GM18858 (cell line): ENCODE measurements around the gene NADSYN1.
"Not testable (repeated sequence)": the region's sequence is repeated elsewhere in the genome, so short reads cannot be mapped to it uniquely, and the experiment has no call there.

Experiments
- ATAC-seq: cut with Tn5 transposase; IDR thresholded peaks from one replicate; pipeline ENCODE4 v1.9.1; 2021; ENCODE audit not compliant: unreplicated experiment

NADSYN1 gene

GRCh38 chr11:71453037-71453917, at the start of gene NADSYN1:
Gene NADSYN1 (plus strand): TSS chr11:71453203. CDS start chr11:71453297, 94 bp downstream.
- ATAC-seq, result no peak

GRCh38 chr11:71404209-71404608, 48.8 kb upstream of the NADSYN1 start:
- ATAC-seq, result no peak

DNA sequence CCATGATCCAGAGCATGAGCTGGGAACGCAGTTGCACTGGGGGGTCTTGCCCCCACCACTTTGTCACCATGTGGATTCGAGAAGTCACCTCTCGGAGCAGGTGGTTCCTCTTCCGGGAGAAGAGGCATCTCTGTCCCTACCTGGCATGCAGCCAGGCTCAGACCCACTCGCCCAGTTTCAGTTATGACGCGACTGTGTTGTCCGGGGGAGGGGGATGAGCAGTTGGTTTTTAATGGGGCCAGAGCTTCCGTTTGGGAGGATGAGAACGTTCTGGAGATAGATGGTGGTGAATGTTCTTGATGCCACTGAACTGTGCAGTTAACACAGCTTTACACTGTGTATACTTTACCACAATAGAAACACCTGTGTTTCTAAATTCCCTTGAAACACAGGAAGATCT, 46.3 kb upstream of the NADSYN1 start:
- no peak for ATAC-seq

DNA sequence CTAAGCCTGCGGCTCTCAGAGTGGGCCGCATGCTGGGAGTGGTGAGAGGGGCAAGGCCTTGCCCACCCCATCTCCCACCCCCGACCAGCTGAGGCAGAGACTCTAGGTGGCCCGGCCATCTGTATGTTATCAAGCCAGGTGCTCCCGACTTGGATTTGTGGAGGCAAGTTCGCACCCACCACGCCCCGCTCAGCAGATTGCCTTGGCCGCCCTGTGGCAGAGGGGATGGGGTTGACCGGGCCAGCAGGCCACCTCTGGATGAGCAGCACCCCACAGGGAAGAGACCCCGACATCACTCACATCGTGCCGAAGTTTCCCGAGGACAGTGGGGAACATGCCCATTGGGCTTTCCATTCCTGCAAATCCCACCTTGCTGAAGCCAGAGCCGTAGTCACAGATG, 45.6 kb upstream of the NADSYN1 start:
- no peak for ATAC-seq

DNA sequence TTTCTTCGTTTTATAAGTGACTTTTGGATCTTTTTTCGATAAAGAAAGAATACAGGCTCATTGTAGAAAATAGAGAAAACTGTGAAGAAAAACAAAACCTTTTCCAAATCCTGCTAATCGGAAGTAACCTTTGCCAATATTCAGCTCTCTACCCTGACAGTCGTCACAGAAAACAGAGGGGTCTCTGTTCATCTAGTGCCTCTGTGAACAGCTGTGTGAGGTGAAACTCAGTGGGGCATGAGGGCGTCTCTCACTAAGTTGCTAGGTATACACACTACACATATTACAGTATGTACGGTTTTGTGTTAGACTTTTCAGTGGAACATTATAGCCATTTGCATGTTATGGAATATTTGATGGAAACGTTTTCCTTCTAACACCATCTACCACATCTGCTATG, 44.2 kb upstream of the NADSYN1 start:
- ATAC-seq, result no peak

DNA sequence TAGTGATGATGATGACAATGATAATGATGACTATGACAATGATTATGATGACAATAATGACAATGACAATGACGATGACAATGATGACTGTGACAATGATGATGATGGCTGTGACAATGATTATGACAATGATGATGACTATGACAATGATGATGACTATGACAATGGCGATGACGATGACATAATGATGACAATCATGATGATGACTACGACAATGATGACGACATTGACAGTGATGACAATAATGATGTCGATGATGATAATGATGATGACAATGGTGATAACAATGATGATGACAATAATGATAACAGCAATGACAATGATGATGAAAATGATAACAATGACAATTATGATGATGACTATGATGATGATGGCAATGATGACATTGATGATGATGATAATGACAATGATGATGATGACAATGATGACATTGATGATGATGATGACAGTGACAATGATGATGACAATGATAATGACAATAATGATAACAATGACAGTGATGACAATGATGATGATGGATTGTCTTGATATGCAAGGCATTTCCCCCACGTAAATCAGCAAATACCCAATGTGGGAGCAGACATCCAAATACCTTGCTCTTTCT, 42.5 kb upstream of the NADSYN1 start:
- no peak for ATAC-seq

- ATAC-seq, result no peak
Observed at GRCh38 chr11:71414645-71415044, 38.4 kb upstream of the NADSYN1 start.

- ATAC-seq, result no peak
Observed at GRCh38 chr11:71418643-71419042, 34.4 kb upstream of the NADSYN1 start.

GRCh38 chr11:71420455-71421241, 32.4 kb upstream of the NADSYN1 start:
- no peak for ATAC-seq

DNA sequence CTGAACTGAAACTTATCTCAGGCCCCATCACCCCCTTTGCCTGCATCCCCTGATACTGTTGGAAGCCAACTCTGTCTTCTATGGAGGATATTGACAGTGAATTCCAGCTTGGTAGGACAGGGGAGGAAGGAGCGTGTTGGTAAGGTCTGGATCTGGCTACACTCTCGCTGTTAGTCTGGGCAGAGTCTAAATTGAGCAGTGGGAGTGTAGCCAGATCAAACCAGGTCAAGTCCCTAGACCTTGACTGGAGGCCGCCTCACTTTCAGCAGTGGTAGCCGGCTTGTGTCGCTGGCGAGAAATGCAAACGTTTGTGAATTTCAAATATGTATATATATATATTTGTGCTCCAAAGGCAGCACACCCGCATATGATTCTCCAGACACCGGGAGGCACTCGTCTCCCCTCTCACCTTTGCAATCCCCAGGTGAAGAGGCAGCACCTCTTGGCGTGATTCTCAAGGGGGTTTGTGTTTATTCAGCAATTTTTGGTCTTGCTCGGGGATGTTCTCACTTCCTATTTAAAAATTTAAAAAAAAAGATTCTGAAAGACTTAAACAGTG, 31.5 kb upstream of the NADSYN1 start:
- no peak for ATAC-seq

DNA sequence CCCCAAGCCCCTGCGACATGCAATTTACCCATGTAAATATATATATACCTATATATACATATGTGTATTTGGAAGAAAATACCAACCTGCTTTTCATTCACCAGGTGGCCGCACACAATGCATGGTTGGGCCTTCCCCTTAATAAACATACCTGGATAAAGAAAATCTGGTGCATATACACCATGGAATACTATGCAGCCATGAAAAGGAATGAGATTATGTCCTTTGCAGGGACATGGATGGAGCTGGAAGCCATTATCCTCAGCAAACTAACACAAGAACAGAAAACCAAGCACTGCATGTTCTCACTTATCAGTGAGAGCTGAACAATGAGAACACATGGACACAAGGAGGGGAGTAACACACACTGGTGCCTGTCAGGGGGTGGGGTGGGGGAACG, 30.7 kb upstream of the NADSYN1 start:
- ATAC-seq, result not testable (repeated sequence)

DNA sequence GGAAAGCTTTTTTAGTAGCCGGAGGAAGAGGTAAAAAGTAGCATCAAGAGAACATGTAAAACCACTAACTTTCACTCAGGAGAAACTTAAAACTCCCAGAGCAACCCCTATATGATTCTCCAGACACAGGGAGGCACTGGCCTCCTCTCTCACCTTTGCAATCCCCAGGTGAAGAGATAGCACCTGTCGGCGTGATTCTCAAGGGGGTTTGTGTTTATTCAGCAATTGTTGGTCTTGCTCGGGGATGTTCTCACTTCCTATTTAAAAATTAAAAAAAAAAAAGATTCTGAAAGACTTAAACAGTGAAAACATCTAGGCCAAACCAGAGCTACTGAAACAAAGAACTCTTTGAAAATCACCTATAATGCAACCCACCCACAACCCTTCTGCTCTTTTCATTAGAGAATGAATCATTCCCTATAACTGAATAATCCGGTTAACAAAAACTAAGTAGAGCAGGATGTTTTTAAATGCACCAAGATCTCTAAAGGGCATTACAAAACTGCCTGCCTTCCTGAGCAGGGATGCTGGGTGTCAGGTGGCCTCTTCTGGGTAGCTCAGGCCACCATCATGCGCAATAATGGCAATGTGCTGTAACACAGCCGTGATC, 29.7 kb upstream of the NADSYN1 start:
- ATAC-seq, result no peak

- ATAC-seq, result no peak
Observed at GRCh38 chr11:71425409-71425808, 27.6 kb upstream of the NADSYN1 start.

- ATAC-seq, result no peak
Observed at GRCh38 chr11:71425860-71426259, 27.1 kb upstream of the NADSYN1 start.

- no peak for ATAC-seq
Observed at GRCh38 chr11:71426413-71426812, 26.6 kb upstream of the NADSYN1 start.

DNA sequence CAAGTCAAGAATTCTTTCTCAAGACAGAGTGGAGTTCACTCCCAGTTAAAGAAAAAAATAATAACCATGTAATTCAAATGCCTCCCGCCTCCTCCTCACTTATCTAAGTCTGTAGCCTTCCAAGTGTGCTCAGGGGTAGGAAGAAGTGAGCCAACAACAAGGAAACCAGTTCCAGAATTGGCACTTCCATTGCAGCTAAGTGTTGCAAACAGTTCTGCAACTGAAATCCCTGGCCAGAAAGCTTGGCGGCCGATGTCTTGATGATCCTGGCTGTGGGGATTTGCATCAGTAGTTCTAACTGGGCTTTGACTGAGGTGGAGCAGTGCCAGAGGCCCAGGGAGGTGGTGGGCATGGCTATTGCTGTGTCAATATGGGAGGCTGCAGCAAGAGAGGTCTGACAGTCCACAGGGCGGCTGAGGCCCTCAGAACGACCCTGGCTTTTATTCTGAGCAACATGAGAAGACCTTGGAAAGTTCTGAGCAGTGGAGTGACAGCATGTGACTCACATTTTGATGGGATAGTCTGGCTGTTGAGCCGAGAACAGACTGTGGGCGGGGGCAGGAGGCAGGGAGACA, 24.1 kb upstream of the NADSYN1 start:
- no peak for ATAC-seq

GRCh38 chr11:71429701-71430100, 23.3 kb upstream of the NADSYN1 start:
- ATAC-seq, result no peak

DNA sequence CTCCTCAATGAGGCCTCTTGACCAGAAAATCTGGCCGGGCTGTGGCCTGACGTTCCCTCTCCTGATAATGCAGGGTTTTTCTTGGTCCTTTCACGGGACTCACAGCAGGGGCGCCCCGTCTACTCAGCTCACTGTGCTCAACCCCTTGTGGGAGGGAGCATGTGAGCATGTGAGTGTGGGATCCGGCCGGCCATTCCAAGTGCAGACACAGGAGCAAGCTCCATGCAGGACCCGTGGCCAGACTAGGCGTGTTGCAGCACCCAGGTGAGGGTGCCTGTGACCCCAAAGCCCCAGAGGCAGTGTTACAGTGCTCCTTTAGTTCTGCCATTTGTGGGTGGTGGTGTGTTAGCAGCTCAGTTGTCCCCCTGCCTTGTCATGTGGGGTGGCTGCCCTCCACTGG, 22.8 kb upstream of the NADSYN1 start:
- no peak for ATAC-seq

GRCh38 chr11:71431271-71431670, 21.7 kb upstream of the NADSYN1 start:
- no peak for ATAC-seq

DNA sequence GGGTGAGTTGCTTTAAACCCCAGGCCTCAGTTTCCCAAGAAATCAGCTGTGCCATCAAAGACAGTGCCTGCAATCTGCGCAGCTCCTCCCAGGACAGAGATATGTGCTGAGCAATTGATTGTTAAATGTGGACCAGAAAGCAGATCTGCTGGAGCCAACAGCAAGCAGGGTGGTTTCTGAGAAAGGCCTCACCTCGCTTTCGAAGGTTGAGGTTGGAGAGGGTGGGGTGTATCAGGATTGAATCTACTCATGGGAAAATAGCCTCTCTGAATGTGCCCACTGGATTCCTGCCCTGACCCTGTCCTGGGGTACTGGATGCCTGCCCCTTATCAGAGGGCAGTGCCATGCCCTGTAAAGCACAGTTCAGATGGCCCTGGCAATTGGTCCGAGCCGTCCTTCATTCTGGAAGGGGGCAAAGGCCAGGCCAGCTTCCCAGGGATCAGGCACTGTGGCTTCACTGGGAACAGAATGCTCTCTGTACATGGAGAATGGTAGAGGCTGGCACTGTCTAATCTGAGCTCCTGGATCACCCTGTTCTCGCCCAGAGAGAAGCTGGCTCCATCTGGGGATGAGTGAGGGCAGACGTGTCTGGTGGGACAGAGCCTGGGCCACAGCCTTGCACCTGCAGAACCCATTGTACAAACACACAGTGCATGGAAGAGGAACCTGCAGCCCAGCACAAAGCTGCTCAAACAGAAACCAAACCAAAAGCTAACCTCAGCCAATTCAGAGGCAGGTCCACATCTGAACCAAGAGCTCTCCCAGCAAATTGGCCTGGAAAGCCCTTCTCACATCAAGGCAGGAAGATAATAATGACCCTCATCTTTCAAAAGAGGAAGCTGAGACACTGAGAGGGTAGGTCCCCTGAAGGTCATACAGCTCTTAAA, 20.0 kb upstream of the NADSYN1 start:
- ATAC-seq, result no peak
